GM21526 (cell line): ENCODE measurements around the gene SYNCRIP.
A peak's percentile ranks its signal among the peaks of the same experiment; 100 is the strongest.
"Not testable (repeated sequence)": the region's sequence is repeated elsewhere in the genome, so short reads cannot be mapped to it uniquely, and the experiment has no call there.

Source experiments
- ATAC-seq: cut with Tn5 transposase; IDR thresholded peaks from one replicate; pipeline ENCODE4 v1.9.1; 2021; ENCODE audit warnings: moderate library complexity; ENCODE audit not compliant: unreplicated experiment, low FRiP score

The SYNCRIP gene

GRCh38 chr6:85642774-85643536 is at the start of gene SYNCRIP:
SYNCRIP (minus strand) TSS chr6:85642886; CDS start chr6:85641439, 1,447 bp downstream.
- peak; percentile 75 for ATAC-seq

- no peak for ATAC-seq
Measured at GRCh38 chr6:85691478-85691877, 48.8 kb upstream of the SYNCRIP start.

GRCh38 chr6:85690071-85690470 is 47.4 kb upstream of the SYNCRIP start:
- ATAC-seq = no peak

GRCh38 chr6:85685713-85686112 is 43.0 kb upstream of the SYNCRIP start:
- peak; percentile 91 for ATAC-seq

GRCh38 chr6:85684809-85685171 is 42.1 kb upstream of the SYNCRIP start:
- no peak for ATAC-seq

- ATAC-seq = no peak
Measured at GRCh38 chr6:85684133-85684808, 41.6 kb upstream of the SYNCRIP start.

DNA sequence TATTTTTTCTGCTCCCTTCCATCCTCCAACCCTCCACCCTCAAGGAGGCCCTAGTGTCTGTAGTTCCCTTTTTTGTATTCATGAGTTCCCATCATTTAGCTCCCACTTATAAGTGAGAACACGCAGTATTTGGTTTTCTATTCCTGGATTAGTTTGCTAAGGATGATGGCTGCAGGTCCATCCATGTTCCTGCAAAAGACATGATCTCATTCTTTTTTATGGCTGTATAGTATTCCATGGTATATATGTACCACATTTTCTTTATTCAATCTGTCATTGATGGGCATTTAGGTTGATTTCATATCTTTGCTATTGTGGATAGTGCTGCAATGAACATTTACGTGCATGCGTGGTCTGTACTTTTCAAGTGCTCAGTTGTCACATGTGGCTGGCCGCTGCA is 39.2 kb upstream of the SYNCRIP start:
- not testable (repeated sequence) for ATAC-seq

DNA sequence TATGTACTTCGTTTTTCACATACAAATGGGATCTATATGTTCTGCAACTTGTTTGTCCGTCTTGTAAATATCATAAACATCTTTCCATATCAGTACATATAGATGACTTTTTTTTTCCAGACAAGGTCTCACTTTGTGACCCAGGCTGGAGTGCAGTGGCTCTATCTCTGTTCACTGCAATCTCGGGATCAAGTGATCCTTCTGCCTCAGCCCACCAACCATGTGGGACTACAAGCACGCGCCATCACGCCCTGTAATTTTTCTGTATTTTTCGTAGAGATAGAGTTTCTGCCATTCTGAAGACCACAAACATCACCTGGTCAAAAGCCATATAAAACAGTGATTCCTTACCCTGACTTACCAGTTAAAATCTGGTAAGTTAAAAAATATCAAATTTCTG is 37.7 kb upstream of the SYNCRIP start:
- ATAC-seq = no peak

DNA sequence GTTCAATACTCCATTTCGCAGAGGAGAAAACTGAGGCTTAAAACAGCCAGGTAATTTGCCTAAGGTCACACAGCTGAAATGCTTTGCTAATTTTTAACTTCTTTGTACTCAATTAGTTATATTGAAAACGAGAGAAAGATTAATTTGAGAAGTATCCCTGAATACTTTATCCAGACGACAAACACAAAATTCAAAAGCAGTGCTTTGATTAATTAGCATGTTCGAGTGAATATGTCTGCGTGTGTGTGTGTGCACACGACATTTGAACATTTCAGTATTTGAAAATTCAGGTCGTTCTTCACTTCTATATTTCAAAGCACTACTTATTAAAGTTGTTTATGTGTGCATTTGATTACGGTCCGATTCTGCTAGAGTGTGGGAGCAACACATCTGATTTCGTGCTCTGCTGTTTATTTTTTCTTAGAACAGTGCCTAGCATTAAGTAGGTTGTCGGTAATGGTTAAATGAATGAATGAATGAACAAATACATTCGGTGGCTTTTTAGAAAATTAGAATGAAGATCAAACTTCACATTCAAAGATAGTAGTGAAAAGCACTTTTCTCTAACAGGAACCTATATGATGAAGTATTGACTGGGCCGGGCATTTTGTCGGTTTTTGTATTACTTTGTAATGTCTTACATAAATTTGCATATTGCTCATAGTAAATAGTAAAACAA is 36.9 kb upstream of the SYNCRIP start:
- ATAC-seq = no peak

DNA sequence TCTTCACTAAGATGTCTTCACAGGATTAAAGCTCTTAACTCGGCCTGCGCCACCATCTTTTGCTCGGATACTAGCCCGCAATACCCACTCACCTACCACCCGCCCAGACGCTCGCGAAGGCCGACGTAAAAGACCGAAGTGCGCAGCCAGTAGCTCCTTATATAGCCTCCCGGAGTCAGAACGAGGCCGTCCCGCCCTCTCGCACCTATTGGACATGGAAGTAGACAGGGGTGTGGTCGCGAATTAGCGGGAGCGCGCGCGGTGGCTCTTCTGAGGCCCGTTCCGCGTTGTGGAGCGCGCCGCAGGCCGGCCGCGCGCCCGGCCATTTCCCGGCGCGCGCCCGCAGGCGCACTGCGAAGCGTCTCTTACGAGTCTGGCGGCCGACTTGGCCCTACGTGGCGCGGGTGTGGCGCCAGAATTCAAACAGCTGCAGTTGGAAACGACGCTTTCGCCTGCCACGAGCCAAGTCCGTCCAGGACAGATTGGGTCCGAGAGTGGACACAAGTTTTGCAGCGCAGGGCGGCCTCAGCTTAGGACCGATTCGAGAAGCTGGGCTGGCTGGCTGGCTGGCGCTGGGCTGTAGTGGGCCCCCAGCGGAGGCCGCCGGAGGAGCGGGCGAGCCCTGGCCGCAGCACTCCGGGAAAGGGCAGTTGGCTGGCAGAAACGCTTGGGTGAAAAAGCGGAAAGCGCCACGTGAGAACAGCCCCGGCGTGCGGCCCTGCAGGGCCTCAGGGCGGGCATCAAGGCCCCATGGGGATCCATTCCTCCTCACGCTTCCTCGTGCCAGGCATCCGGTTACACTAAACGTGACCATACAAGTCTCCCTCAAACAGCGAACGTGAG is 36.1 kb upstream of the SYNCRIP start:
- ATAC-seq = peak; percentile 68

DNA sequence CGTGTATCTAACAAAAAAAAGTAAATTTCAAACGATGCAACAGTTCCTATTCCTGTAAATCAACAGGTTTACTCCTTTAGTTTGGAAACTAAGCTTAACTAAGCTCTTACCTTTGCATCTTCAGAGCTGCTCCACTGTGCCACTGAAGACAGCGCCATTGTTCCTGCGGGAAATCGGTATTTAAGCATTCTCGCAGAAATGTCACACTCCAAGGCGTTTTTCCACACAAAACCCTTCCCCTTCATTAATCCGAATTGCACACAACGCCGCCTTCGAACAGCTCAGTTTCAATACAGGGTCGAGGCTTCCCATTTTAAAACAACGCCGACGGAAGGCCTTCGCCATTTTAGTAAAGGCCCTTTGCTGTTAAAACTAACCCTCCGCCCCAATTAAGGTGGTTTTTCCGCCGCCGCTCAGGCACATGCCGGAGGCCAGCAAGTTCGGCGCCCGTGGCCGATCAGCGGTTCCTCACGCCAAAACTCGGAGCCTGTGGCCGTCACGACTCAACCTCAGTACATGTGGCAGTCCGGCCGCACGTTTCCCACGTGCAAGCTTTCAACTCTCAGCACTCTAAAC is 35.4 kb upstream of the SYNCRIP start:
- no peak for ATAC-seq

DNA sequence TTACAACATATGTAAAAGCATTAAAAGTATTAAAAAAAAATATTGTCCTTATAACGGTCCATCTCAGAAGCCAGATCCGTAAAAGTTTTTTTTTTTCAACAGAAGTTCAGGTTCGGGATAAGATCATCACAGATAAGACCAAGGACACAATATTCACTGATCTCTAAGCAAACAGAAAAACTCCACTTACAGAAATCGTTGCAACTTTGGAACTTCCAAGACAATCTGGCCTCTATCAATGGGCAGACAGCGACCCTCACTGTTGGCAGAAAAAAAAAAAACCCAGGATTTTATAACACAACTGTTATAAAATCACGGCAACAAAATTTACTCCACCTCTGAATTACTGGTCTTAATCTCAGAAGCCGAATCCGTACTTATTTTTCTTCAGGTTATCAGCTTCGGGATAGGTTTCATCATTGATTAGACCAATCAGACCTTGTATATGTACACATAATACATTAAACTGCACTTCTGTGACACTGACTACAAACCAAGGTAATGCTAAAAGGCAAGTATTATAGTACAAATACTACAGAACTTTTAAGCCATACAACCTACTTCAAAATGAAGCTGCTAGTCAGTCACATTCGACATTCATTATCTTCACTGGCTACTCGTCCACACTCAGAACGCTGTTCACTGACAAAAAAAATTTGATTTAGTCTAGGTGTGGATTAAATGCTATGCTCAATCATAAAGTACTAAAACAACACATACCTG is 34.7 kb upstream of the SYNCRIP start:
- no peak for ATAC-seq

GRCh38 chr6:85676086-85676729 is 33.5 kb upstream of the SYNCRIP start:
- ATAC-seq = no peak

- no peak for ATAC-seq
Measured at GRCh38 chr6:85675030-85675819, 32.5 kb upstream of the SYNCRIP start.

DNA sequence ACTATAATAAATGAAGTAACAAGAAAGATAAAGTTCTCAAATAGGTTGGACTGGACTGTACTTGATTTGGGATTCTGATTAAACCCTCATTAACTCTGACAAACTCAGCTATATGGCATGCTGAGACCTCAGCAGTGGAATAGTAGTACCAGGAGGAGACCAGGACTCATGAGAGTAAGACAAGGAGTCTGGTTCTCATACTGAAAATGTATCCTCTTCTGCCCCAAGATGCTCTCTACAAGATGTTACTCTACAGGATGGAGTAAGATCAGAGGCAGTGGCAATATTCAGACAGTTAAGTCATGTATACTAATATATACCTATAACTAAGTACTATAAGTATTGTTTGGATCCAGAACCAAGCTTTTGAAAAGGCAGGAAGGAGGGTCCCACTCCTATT is 31.9 kb upstream of the SYNCRIP start:
- ATAC-seq = no peak

DNA sequence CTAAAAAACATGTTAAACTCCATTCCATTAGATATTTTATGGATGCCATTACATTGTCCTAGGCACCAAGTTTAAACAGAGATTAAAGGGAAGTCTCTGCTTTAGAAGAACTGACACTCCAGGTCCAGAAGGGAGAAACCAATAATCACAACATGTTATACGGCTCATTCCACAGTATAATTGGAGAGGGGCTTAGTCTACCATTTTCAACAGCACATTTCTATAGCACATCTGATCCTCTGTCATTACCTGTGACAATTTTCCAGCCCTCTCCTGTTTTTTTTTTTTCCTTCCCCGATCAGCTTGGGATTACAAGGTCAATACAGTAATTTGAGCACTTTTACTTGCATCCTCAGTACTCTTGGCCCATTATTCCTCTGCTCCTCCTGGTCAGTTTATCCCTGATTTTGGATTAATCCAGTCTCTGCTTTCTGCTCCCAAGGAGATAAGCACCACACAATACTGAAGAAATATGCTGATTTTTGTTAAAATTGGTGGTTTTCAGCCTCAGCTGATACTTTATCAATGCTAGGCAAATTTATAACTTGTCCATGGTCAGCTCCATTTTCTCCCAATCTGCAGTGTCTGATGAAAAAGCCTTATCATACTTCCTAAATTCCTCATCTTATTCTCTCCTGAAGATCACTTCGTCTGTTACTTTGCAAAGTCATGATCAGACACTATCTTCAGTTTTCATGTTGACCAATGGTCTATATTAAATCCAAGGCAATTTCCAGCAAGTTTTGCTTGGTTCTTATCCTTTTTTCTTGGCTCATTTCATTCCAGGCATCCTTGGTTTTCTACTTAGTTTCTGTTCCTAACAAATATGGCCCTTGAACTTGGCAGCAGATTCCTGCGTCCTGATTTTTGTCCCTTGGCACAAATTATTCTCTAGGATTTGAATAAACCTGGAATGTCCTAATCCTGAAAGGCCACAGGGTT is 30.8 kb upstream of the SYNCRIP start:
- ATAC-seq = no peak

DNA sequence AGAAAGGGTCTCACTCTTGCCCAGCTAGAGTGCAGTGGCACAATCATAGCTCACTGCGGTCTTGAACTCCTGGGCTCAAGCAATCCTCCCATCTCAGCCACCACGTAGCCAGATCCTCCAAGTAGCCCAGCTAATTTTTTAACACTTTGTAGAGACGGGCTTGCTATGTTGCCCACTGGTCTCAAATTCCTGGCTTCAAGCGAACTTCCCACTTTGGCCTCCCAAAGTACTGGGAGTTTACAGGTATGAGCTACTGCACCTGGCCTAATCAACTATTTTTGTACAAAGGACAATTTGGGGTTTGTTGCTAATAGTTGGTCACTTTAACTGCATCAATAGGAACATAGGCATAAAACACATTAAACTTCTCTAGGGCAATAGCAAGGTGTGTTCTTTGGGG is 29.9 kb upstream of the SYNCRIP start:
- no peak for ATAC-seq
